Measurements from ENCODE around the gene NUDT16L1.

DNA sequence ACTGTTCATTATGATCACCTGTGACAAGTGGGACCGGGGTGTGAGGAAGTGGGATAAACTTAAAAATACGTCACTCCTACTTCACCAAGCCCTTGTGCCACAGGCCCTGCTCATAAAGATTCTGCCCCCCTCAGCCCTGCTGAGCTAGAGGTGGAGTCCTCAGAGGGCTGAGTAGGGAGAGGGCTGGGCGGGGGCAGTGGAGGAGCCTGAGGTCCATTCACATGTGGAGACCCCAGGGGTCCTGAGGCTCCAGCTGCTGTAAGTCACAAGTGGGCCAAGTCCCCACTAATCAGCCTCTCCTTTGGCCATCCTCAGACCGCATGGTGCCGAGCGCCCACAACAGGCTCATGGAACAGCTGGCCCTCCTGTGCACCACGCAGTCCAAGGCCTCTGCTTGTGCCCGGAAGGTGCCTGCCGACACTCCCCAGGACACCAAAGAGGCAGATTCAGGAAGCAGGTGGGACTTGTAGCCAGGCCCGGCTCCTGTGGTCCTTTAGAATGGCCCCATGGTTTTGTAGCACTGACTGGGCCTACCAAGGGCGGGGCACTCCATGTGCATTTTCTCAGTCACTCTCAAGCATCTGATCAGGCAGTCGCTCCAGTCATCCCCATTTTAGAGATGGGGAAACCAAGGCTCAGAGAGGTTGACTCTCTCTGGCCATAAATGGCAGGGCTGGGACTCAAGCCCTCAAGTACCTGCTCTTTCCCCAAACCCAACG, 51.4 kb downstream of the NUDT16L1 start:
- TF ChIP-seq, protein P1, sequence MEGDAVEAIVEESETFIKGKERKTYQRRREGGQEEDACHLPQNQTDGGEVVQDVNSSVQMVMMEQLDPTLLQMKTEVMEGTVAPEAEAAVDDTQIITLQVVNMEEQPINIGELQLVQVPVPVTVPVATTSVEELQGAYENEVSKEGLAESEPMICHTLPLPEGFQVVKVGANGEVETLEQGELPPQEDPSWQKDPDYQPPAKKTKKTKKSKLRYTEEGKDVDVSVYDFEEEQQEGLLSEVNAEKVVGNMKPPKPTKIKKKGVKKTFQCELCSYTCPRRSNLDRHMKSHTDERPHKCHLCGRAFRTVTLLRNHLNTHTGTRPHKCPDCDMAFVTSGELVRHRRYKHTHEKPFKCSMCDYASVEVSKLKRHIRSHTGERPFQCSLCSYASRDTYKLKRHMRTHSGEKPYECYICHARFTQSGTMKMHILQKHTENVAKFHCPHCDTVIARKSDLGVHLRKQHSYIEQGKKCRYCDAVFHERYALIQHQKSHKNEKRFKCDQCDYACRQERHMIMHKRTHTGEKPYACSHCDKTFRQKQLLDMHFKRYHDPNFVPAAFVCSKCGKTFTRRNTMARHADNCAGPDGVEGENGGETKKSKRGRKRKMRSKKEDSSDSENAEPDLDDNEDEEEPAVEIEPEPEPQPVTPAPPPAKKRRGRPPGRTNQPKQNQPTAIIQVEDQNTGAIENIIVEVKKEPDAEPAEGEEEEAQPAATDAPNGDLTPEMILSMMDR (IDR thresholded peaks at IDR 0.05) = no peak
- no peak for TF ChIP-seq POLR2AphosphoS5 (IDR thresholded peaks at IDR 0.05)

Measured in breast epithelium (tissue), 3 donors.